Neural progenitor cell (in vitro differentiated cells): ENCODE data around the gene POU2AF1. TPM values are rescaled to one million over a fixed set of nuclear protein-coding genes. Genes with fewer than 3 reads are reported as not detected.

Experiments used
- DNase-seq: peaks from one replicate; pipeline ENCODE4 v3.0.0-alpha.2; 2016; ENCODE audit warnings: low spot score
- H2AFZ ChIP-seq: fragments of 200-600 bp; sonication (generic); replicated peaks from 2 replicates; pipeline ENCODE4 v1.6.1; 2016; ENCODE audit warnings: antibody characterized with exemption
- H3F3A ChIP-seq: fragments of 200-600 bp; sonication (generic); 2 replicates; pipeline ENCODE4 v1.6.1; 2016; ENCODE audit warnings: antibody characterized with exemption, low read depth
- H3K27ac ChIP-seq: fragments of 200-600 bp; sonication (generic); 2 replicates; pipeline ENCODE4 v1.5.1; 2016; ENCODE audit warnings: mild to moderate bottlenecking
- H3K27me3 ChIP-seq: fragments of 200-600 bp; sonication (generic); 2 replicates; pipeline ENCODE4 v1.6.1; 2016; ENCODE audit warnings: mild to moderate bottlenecking, moderate library complexity
- H3K36me3 ChIP-seq: fragments of 200-600 bp; sonication (generic); 2 replicates; pipeline ENCODE4 v1.5.1; 2016
- H3K4me1 ChIP-seq: fragments of 200-600 bp; sonication (generic); 2 replicates; pipeline ENCODE4 v1.6.1; 2016; ENCODE audit warnings: mixed run types
- H3K4me2 ChIP-seq: fragments of 200-600 bp; sonication (generic); 2 replicates; pipeline ENCODE4 v1.6.1; 2016
- H3K4me3 ChIP-seq: fragments of 200-600 bp; sonication (generic); 2 replicates; pipeline ENCODE4 v1.5.1; 2016
- H3K79me2 ChIP-seq: fragments of 200-600 bp; sonication (generic); 2 replicates; pipeline ENCODE4 v1.6.1; 2016; ENCODE audit warnings: low read depth
- H3K9ac ChIP-seq: fragments of 200-600 bp; sonication (generic); 2 replicates; pipeline ENCODE4 v1.6.1; 2016
- H3K9me3 ChIP-seq: fragments of 200-600 bp; sonication (generic); 2 replicates; pipeline ENCODE4 v1.5.1; 2016; ENCODE audit warnings: low read depth
- H4K20me1 ChIP-seq: fragments of 200-600 bp; sonication (generic); 2 replicates; pipeline ENCODE4 v1.6.1; 2016; ENCODE audit warnings: low read depth
- H3K27ac Mint-ChIP-seq: 3 replicates; pipeline ENCODE4 v1.8.0; 2021; ENCODE audit warnings: mixed read lengths
- H3K27me3 Mint-ChIP-seq: 2 replicates; pipeline ENCODE4 v1.8.0; 2022; ENCODE audit warnings: low read depth, mild to moderate bottlenecking, inconsistent platforms, moderate library complexity, mixed read lengths; ENCODE audit not compliant: insufficient read depth
- H3K36me3 Mint-ChIP-seq: 3 replicates; pipeline ENCODE4 v1.8.0; 2021; ENCODE audit warnings: mixed read lengths
- H3K4me1 Mint-ChIP-seq: 3 replicates; pipeline ENCODE4 v1.8.0; 2021; ENCODE audit warnings: mixed read lengths
- H3K4me3 Mint-ChIP-seq: 3 replicates; pipeline ENCODE4 v1.8.0; 2021; ENCODE audit warnings: mild to moderate bottlenecking, moderate library complexity, mixed read lengths
- H3K9me3 Mint-ChIP-seq: 3 replicates; pipeline ENCODE4 v1.8.0; 2020; ENCODE audit warnings: mixed read lengths
- CTCF ChIP-seq: fragments of 200-600 bp; sonication (generic); IDR thresholded peaks from 2 replicates; pipeline ENCODE4 v1.5.1; 2017; ENCODE audit warnings: antibody characterized with exemption, mild to moderate bottlenecking
- EZH2 ChIP-seq: fragments of 200-600 bp; sonication (generic); IDR thresholded peaks from 2 replicates; pipeline ENCODE4 v1.6.1; 2017; ENCODE audit warnings: antibody characterized with exemption, mild to moderate bottlenecking, moderate library complexity
- EZH2phosphoT487 ChIP-seq: fragments of 200-600 bp; sonication (generic); IDR thresholded peaks from 2 replicates; pipeline ENCODE4 v1.6.1; 2017; ENCODE audit warnings: antibody characterized with exemption
- total RNA-seq: library from RNA; depleted of rRNA; stranded (reverse); fragments of >200 nt; gene quantifications from 2 replicates; pipeline ENCODE4 v1.2.3, GENCODE V29; 2015; ENCODE audit warnings: low replicate concordance

POU2AF1 gene
- total RNA-seq, 1 donor from 2014 or later, result not detected

DNA sequence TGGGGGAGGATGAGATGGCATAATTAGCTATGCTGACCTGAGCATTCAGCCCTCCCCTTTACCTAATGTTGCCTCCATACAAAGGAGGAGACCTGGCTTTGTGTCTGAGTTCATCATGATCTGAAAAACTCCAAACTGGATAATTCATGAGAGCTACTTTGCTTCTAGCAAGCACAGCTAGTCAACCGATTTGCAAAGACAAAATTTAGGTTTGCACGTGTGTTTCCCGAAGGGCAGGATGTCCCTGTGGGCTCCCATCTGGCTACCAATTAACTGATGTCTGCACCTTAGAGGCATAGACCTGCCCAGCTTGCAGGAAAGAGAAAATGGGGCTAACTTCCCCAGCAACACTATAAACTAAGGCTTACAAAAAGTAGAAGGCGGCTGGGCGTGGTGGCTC lies 42.2 kb upstream of the POU2AF1 start:
- no peaks in the 10 kb centered on the region for H3K79me2 ChIP-seq
- no peaks in the 10 kb centered on the region for H3K36me3 ChIP-seq
- H3K4me3 ChIP-seq, result no peak overlapping the region
- Mint-ChIP-seq H3K9me3 (peaks cover 3% of the 10 kb centered on the region), H3K4me1 (peaks cover 21% of the 10 kb centered on the region), H3K27me3 (peaks cover 12% of the 10 kb centered on the region), H3K4me3 (no peak overlapping the region), H3K27ac (no peak overlapping the region), H3K36me3 (no peaks in the 10 kb centered on the region)
- no peak overlapping the region for H3K9ac ChIP-seq
- no peak overlapping the region for H3K4me2 ChIP-seq
- H3K27ac ChIP-seq, result no peak overlapping the region
- TF ChIP-seq EZH2phosphoT487 (no peak), EZH2 (no peak), CTCF (no peak)
- H2AFZ ChIP-seq, result no peak overlapping the region
- H4K20me1 ChIP-seq, result no peaks in the 10 kb centered on the region
- DNase-seq, result no peak
- no peaks in the 10 kb centered on the region for H3K27me3 ChIP-seq
- no peaks in the 10 kb centered on the region for H3F3A ChIP-seq
- no peaks in the 10 kb centered on the region for H3K4me1 ChIP-seq
- no peaks in the 10 kb centered on the region for H3K9me3 ChIP-seq

GRCh38 chr11:111419641-111420327 lies 40.7 kb upstream of the POU2AF1 start:
- Mint-ChIP-seq H3K4me3 (no peak overlapping the region), H3K27ac (no peak overlapping the region), H3K27me3 (peaks cover 13% of the 10 kb centered on the region), H3K36me3 (no peaks in the 10 kb centered on the region), H3K9me3 (peaks cover 3% of the 10 kb centered on the region), H3K4me1 (peaks cover 31% of the 10 kb centered on the region)
- H4K20me1 ChIP-seq, result no peaks in the 10 kb centered on the region
- no peak overlapping the region for H3K9ac ChIP-seq
- no peak overlapping the region for H3K4me3 ChIP-seq
- no peak for TF ChIP-seq EZH2phosphoT487
- TF ChIP-seq EZH2, result no peak
- no peak for TF ChIP-seq CTCF
- H3K4me1 ChIP-seq, result no peaks in the 10 kb centered on the region
- H3K36me3 ChIP-seq, result no peaks in the 10 kb centered on the region
- H3K27me3 ChIP-seq, result no peaks in the 10 kb centered on the region
- no peak overlapping the region for H2AFZ ChIP-seq
- no peak overlapping the region for H3K27ac ChIP-seq
- no peak for DNase-seq
- H3K79me2 ChIP-seq, result no peaks in the 10 kb centered on the region
- no peaks in the 10 kb centered on the region for H3F3A ChIP-seq
- H3K9me3 ChIP-seq, result no peaks in the 10 kb centered on the region
- H3K4me2 ChIP-seq, result no peak overlapping the region

DNA sequence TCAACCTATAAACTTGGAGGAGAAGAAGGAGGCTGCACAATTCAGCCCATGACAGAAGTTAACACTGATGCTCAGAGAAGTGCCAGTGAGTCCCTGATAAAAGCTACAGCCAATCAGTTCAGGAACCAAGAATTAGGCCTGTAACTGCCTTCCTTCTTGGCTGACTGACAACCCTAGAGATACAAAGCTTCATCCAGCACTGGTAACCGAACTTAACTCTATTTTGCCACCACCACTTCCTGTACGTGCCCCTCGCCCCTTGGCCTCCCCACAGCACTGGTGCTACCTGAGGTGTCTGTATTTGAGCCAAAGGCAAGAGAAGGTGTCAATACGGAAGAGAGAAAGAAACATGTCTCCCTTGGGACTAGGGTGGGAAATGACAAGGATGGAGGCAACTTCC lies 40.1 kb upstream of the POU2AF1 start:
- H3K9ac ChIP-seq, result no peak overlapping the region
- Mint-ChIP-seq H3K36me3 (no peaks in the 10 kb centered on the region), H3K27ac (no peak overlapping the region), H3K27me3 (peaks cover 19% of the 10 kb centered on the region), H3K9me3 (peaks cover 3% of the 10 kb centered on the region), H3K4me3 (no peak overlapping the region), H3K4me1 (peaks cover 37% of the 10 kb centered on the region)
- no peak overlapping the region for H3K27ac ChIP-seq
- H3K9me3 ChIP-seq, result no peaks in the 10 kb centered on the region
- no peaks in the 10 kb centered on the region for H4K20me1 ChIP-seq
- no peaks in the 10 kb centered on the region for H3K4me1 ChIP-seq
- no peak overlapping the region for H3K4me2 ChIP-seq
- no peaks in the 10 kb centered on the region for H3K27me3 ChIP-seq
- no peaks in the 10 kb centered on the region for H3K36me3 ChIP-seq
- H3K4me3 ChIP-seq, result no peak overlapping the region
- no peak overlapping the region for H2AFZ ChIP-seq
- no peaks in the 10 kb centered on the region for H3K79me2 ChIP-seq
- TF ChIP-seq EZH2phosphoT487 (no peak), CTCF (no peak), EZH2 (no peak)
- H3F3A ChIP-seq, result no peaks in the 10 kb centered on the region
- DNase-seq, result no peak
